HG02870 (cell line): ENCODE results near the gene AK8.

Experiments used
- ATAC-seq: cut with Tn5 transposase; IDR thresholded peaks from one replicate; pipeline ENCODE4 v1.9.1; 2021; ENCODE audit warnings: mild to moderate bottlenecking, moderate library complexity; ENCODE audit not compliant: unreplicated experiment

AK8 gene

DNA sequence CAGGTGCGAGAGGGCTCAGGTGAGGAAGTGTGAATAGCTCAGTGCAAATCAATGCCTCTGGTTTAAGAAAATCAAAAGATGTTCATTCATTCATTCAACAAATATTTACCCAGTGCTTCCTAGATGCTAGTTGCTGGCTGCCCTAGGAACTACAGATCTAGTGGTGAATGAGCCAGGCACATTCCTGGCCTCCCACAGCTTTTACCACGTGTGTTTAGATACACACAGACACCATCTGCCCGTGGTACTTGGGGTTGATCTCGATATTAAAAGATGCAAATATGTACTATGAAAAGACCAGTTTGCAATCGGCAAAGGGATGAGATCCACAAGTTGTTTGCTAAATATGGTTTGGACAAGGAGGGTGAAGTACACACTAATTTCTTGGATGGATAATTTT lies 129.6 kb downstream of the AK8 start:
- ATAC-seq, result no peak

DNA sequence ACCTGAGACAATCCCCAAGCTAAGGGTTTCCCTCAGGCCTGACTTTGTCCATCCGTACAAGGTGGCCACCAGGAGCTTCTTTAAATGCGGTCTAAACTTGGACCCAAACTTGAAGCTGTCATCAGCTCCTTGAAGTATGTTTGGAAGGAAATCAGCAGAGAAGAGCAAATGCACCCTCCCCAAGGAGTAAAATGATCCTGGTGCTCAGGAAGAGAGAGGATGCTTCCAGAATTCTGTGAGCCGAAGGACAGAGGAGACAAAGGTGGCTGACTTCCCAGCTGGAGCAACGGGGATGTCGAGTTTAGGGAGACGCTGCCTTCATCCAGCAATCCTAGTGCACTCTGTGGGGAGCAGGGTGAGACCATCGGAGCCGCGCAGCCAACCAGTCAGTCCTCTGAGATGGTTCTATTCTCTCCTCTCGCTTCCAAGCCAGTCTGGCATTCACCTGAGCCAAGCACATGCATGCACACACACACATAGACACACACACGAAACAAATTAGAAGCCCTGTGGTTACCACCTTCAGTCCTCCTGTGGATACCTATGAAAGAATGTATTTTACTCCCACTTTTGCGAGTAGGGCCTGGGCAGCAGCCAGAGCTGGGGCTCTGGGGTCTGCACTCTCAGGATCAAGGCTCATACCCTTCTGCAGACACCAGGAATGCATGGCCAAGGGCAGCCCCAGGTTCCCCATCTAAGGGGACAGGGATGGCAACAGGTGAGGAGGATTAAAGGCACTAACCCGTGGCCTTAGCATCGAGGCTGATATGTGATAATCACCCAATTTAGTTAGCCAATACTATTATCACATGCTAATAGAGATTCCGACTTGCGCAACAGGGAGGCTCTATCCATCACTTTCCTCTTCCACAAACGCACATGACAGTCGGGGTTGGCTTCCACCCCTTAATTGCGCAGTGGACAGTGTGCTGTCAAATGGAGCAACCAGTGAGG lies 132.1 kb downstream of the AK8 start:
- no peak for ATAC-seq

DNA sequence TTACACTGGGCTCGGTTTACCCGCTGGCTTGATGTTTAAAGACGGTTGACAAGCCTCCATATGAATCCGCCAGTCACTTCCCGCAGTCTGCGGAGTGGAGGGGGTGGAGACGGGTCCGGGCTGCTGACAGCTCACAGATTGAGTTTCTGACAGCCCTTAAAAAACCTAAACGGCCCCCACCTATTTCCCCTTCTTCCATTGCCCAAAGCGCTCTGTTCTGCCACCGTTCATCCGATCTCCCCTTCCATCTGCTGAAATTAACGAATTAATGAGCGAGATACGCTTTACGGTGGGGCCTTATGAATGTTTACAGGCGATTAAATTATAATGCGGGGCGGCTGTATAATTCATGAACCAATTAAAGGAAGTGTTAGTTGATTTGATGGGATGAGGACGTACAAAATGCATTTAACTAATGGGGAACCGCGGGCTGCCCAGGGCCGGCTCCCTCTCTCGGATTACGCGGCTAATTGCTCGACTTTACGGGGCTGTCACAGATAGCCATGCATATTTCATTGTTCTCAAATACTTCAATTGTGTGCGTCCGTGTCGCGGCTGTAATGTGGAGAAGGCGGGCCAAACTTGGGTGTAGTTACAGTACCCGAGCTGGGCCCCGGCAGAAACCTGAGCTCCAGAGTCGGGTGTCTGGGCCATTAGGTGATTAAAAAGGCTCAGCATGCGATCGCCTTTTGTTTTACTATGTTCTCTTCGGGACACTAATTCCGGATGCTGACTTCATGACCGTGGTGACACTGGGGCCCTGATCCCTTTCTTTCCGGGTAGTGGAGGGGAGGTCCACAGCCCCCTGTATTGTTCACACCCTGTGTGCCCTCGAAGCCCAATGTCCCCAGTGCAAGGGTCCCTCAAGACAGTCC lies 133.0 kb downstream of the AK8 start:
- ATAC-seq, result no peak

DNA sequence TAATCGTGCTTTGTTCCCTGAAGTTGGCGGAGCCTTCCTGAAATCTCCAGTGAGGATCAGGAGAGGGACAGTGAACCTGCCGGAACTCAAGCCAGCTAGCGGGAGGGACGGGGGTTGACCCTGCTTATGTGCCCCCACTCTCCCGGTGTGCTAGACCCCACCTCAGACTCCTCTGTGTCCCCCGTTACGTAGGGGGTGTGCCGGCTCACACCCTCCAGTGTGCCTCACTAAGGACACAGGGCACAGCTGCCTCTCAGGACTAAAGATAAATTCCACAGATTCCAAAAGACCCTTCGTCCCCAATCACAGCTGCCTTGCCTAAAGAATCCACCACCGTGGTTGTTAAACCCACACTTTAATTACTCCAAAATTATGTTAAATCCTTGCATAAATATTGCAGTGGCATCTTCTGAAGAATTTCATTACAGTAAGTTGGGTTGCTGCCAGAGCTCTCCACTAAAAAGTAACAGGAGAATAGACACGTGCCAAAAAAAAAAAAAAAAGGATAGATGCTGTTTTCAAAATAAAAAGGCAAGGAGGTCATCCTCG lies 134.1 kb downstream of the AK8 start:
- no peak for ATAC-seq

DNA sequence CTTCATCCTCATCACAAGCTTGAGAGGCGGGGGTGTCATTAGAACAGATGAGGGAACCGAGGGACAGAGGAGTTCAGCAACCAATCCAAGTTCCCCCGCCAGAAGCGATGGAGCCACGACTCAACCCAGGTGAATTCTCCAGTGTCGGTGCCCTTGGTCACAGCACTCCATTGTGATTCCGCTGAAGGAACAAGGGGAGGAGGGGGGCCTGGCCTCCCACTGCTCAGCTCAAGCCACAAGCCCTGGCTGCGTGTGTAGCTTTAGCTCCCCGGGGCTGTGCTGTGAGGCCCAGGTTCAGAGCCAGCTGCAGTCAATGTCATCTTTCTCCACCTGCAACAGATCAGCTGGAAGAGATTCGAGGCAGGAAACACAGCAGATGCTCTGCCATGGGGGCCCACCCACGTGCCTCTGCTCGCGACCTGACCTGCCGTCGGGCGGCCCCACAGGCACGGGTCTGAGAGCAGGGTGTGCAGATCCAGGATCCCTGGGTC lies 135.2 kb downstream of the AK8 start:
- no peak for ATAC-seq

DNA sequence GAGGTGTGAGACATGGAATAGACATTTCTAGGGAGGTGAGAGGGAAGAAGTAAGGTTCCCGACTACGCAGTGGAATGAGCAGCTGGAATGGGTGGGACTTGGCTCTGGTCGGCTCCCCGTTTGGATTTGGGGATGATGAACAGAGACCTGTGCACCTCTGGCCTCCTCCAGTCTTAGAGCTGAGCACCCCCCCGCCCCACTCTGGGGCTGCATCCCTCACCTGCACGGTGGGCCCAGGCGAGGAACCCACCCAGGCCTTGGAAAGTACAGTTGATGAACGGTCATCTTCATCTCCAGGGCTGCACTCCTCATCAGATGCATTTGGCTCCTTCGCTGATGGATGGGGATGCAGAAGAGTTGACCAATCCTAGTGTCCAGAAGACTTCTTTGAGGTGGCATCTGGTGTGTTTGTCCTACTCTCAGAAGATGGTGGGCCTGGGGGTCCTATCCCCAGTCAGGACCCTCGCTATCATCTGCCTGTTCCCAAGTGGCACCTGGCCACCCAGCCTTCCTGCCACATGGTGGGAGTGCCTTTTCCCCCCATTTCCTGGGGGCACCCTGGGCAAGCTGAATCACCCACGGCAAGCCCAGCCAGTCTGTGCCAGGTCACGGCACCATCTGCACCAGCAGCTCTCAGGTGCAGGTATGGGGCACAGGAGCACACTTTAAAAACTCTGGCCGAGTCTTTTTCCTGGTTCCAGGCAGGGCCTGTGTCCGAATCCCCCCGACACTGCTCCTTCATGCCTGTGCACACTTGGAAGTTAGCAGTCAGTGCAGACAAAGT lies 137.4 kb downstream of the AK8 start:
- ATAC-seq, result no peak

DNA sequence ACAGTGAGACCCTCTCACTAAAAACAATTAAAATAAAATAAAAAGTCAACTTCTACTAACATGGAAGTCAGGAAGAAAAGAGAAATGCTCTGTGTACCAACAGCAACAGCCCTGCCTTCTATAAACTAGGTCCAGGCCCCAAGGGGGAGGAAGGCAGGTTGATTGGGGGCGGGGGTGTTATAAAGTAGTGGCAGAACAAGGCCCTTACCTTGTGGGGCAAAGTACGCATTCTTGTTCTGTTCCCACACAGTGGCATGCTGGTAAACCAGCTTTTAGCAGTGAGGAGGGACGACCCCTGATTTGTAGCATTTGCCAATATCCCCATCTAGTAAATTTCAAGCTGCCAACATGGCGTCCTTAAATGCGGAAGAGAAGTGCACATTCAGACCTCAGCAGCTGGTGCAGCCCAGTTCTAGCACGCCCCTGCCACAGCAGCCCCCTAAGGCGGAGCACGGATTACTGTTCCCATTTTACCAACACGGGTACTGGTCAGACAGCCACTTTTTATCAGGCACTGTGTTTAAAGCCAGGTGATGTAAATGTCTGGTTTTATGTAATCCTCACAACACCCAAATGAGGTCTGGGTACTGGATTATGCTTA lies 138.3 kb downstream of the AK8 start:
- no peak for ATAC-seq

DNA sequence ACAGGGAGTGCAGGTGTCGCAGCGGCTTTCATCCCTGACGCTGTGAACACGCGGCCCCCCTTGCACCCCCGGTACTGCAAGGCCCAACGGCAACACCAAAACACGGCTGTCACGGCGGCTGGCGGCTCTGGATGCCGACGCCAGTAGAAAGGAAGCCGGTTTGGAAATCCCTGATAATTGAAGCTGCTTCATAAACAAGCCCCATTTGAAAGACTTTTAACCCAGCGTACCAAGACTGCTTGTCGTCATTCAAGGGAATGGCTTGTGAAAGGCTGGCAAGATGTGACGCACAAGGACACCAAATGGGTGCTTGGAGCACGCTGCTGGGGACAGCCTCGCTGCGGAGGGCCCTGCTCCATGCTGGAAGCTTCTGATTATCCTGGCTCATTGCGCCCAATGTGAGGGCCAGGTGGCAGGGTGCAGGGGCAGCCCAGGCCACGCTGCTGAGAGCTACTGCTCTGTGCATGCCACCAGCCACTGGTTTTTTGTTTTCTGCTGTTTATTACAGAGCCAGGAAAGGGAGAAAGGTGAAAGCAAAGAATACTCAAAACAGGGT lies 144.7 kb downstream of the AK8 start:
- ATAC-seq, result no peak

DNA sequence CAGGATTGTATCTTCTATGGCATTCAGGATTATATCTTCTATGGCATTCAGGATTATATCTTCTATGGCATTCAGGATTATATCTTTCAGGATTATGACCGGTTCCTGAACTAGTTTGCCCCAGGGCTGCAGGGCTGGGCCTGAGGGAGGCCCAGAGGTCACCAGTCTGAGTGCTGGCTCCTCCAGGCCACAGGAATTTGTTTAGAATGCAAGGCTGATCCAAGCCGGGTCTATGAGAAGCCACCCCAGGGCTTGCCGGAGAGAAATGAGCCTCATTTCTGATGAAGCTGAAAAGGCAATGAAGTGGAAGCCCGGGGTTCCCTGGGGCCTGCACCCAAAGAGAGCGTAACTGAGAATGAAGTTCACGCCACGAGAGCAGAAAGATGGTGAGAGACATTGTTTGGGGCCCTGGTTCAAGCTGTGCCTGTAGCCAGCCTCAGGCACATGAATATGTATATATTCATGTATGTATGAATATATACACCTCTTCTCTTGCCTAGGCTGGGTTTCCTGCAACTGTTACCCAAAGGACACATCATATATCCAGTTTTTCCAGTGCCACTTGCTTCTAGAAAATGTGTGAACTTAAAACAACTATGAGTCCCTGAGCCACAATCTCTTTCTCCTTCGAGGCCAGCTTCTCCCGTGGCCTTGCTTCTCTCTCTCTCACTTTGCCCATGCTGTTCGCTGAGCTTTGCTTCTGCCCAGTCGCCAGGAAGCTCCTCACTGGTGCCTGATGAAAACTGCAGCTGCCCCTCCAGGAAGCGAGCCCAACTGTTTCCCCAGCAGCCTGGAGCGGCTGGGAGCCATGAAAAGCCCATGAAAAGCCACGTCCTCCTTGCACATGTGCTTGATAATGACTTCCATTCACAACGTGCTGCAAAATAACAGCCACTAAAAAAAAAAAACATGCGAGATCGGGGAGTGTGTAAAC lies 145.5 kb downstream of the AK8 start:
- ATAC-seq, result no peak

DNA sequence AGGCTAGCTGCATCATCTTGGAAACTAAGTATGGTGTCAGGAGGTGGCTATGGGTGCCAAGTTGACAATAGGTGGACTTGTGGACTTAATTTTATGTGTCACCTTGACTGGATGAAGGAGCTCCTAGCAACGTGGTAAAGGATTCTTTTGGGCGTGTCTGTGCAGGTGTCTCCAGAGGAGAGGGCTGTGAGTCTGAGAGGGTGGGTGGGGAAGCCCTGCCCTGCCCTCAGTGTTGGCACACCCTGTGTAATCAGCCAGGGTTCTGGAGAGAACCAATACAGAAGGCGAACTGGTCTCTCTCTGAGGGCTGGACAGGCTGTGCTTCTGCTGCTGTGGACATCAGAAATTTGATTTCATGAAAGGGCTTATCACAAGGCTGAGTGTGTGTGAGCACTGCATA lies 146.9 kb downstream of the AK8 start:
- ATAC-seq, result no peak

DNA sequence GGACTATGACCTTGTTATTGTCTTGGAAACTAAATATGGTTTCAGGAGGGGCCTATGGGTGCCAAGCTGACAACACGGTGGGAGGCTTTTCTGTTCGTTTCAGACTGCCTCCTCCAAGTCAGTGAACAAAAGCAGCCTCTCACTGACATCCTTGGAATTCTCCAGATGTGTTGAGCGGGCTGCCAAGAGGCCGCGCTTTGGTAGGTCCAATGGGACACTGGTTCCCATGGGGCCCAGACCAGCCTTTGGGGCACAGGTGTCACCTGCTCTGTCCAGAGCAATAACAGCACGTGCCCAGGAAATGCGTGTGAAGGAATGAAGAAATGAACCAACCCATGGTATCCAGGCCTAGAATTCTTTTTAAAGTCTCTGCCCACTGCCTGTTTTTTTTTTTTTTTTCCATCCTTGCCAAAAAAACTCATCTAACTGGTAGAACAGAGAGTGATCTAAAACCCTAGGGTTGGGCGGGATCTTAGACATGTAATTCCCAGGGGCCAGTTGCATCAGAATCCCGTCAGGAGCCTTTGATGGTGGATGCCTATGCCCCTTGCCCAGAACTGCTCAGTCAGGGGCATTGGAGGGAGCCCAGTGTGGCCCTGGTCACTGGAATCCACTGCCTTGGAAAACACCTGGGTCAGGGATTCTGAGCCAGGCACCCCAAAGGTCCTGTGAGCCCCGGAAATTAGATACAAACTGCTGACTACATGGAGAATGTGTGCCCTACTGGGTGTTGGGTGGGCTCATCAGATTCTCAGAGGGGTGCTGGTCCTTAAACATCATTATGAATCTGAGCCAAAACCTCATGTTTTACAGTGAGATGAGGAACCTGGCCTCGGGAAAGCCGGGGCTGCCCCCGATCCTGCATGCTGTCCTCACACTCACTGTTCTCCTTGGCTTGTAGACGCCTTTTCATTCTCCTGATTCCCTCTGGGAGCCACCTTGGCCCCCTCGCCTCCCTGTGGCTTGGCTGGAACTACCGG lies 147.7 kb downstream of the AK8 start:
- no peak for ATAC-seq

DNA sequence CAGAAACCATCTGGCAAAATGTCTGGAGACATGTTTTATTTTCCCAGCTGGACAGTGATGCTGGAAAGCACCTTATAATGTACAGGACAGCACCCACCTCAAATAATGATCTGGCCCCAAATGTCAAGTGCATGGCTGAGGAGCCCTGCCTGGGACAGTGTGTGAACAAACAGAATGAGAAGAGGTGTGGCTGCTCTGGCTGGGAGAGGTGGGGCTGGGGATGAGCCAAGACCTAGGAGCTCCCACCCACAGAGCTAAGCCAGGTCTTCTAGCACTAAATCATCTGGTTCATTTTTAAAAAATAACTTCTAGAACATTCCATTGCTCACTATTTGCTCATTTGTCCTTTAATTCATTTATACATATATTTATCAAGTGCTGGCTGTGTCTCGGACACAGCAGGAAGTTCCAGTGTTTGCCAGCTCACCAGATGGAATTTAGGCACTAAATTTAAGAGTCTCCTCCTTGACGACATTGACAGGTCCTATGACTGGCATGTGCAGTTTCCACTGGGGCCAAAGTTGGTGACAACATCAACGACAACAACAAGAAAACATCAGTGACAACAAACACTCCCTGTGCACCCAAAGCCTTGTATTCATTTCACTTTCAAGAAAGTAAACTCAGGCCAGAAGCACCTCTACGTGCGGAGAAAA lies 148.7 kb downstream of the AK8 start:
- no peak for ATAC-seq

DNA sequence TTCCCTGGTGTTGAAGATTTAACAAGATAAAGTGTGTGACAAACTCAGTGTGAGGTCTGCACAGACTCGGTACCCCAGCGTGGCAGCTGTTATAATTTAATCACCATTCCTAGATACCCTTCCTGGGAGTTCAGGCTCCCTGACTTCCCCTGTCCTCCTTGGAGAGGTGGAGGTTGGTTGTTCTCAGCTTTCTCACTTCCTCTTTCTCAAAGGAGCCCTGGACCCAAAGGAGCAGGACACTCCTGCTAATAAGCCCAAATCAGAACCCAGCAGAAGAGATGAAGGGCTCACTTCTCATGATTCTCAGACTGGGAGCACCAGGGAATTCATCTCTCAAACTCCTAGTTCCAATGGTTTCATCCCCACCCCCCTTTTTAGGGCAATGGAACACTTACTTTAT lies 149.6 kb downstream of the AK8 start:
- ATAC-seq, result no peak

DNA sequence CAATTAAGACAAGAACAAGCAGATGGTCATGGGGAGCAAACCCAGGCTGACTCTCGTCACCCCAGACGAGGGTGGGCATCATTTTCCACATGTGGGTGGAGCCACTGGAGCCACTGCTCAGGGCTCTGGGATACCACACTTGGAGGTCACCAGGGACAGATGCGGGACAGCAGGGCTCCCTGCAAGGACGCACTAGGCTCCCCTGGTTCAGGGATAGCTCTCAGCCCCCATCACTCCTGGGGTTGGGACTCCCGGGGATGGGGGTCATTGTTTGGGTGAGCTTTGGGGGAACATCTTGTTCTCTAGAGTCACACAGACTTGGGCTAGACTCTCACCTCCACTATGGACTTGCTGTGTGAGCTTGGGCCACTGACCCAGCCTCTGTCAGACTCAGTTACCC lies 150.0 kb downstream of the AK8 start:
- no peak for ATAC-seq

DNA sequence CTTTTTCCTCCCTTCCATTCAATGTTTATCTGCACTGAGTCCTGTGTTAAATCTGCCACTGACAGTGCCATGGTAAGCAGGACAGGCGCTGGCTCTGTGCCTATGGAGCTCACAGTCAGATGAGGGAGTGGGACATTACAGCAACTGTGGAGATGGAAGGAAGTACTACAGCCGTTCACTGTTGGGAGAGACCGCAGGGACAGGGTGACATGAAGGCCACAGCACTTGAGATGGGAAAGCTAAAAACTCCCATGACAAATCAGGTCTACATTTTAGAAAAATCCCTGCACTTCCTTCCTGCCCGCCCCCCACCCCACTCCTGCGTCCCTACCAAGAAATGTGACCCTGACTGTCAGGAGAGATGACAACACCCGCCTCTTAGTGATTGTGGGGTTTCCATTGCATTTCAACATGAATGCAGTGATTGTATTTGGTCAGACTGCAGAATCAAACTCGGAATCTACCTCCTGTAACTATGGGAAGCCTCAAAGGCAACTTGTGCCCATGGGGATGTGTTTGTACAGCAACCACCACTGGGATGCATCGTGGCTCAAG lies 151.4 kb downstream of the AK8 start:
- no peak for ATAC-seq

DNA sequence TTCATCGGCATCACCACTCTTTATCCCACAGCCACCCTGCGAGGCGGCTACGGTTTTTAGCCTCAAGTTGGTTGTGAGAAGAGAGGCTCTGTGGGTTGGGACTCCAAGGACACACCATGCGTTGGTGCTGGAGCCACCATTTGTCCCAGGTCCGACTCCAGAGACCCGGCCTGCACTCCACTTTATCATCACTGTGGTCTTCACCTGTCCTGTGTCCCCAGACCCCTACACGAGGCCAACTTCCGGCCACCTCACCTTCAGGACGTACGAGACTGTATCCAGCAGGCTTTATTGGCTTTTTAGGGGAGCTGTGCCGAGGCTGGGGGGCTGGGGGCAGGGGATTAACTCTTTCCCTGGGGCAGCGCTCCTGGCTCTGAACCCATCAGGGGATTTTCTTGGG lies 152.8 kb downstream of the AK8 start:
- no peak for ATAC-seq

DNA sequence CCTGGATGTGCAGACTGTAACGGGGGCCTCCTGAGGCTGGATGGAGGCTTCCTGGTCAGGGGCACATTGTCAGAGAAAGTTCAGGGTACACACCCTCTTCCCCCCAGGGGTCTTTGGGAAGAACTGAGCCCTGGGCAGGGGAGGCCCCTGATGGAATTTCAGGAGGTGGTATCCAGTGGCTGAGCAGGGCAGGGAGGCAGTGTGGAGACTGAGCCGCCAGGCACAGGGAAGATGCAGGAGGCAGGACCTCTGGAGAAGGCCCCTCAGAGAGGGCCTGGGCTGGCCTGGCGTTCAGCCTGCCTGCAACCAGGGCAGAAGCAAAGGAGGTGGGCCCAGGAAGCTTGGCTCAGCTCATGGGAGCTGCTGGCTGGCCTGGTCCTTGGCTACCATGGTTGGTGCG lies 154.3 kb downstream of the AK8 start:
- ATAC-seq, result no peak
